ENCODE data around the gene IFNW1.

GRCh38 chr9:21119093-21119770 is 22.4 kb downstream of the IFNW1 start:
- no peak for TF ChIP-seq CTCF (IDR thresholded peaks at IDR 0.05; ENCODE audit: extremely low read depth in 1 of 2, insufficient read depth in 1 of 2, low read depth in 1 of 2, low read length in 2 of 2)
- TF ChIP-seq MYC (IDR thresholded peaks at IDR 0.05; ENCODE audit: low read depth, low read length) = no peak
- TF ChIP-seq, protein P1, sequence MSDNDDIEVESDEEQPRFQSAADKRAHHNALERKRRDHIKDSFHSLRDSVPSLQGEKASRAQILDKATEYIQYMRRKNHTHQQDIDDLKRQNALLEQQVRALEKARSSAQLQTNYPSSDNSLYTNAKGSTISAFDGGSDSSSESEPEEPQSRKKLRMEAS (IDR thresholded peaks at IDR 0.05; ENCODE audit: insufficient read depth, insufficient read length) = no peak
- TF ChIP-seq GATA2 (IDR thresholded peaks at IDR 0.05; ENCODE audit: insufficient read depth, insufficient read length, low read depth, low read length) = no peak
